Measurements from ENCODE around the gene TTC1.
A peak's percentile ranks its signal among the peaks of the same experiment; 100 is the strongest.
"Not testable (repeated sequence)": the region's sequence is repeated elsewhere in the genome, so short reads cannot be mapped to it uniquely, and the experiment has no call there.

Gene TTC1, protein sequence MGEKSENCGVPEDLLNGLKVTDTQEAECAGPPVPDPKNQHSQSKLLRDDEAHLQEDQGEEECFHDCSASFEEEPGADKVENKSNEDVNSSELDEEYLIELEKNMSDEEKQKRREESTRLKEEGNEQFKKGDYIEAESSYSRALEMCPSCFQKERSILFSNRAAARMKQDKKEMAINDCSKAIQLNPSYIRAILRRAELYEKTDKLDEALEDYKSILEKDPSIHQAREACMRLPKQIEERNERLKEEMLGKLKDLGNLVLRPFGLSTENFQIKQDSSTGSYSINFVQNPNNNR
- 73.1 to 120 reads per million in 2 experiments for total RNA-seq

DNA sequence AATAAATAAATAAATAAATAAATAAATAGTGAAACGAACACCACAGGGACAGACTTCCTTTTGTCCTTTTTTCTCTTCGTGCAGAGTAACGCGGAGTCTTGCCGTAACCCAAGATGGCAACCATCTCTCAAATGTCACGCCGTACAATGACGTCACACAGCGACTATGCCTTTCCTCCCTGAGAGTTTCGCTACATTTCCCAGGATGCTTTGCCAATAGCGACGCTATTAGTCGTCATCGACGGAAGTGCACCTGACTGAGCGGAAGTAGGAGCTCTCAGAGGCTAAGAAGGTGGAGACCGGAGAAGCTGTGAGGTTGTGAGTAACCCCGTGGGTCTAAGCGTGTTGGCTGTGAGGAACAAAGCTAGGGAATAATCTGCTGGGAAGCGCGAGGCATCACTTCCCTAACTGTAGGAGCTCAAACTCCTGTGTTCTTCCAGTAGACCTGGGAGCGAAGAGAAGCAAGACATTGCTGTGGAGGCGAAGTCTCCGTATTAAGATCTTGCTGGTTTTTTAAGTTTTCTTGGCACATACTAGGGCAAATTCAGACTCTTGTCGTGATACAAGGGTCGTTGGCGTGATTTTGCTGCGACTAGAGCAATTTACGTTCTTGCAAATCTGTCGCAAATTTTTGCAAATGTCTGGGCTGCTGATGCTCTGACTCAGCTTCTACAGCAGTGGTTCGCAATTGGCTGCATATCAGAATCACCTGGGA lies at the start of gene TTC1:
TSS of gene TTC1 (plus strand) at position 263 of the 714 bp plus-strand sequence. CDS start 1,390 bp downstream, outside the sequence.
- DNase-seq (ENCODE audit: low read depth) = peak; percentile 92

- no peak for DNase-seq (ENCODE audit: low read depth)
These were observed 47.5 kb upstream of the TTC1 start for GRCh38 chr5:159961176-159962160.

GRCh38 chr5:159962214-159962613 lies 46.7 kb upstream of the TTC1 start:
- no peak for DNase-seq (ENCODE audit: low read depth)

- no peak for DNase-seq (ENCODE audit: low read depth)
These were observed 45.0 kb upstream of the TTC1 start for GRCh38 chr5:159963935-159964334.

DNA sequence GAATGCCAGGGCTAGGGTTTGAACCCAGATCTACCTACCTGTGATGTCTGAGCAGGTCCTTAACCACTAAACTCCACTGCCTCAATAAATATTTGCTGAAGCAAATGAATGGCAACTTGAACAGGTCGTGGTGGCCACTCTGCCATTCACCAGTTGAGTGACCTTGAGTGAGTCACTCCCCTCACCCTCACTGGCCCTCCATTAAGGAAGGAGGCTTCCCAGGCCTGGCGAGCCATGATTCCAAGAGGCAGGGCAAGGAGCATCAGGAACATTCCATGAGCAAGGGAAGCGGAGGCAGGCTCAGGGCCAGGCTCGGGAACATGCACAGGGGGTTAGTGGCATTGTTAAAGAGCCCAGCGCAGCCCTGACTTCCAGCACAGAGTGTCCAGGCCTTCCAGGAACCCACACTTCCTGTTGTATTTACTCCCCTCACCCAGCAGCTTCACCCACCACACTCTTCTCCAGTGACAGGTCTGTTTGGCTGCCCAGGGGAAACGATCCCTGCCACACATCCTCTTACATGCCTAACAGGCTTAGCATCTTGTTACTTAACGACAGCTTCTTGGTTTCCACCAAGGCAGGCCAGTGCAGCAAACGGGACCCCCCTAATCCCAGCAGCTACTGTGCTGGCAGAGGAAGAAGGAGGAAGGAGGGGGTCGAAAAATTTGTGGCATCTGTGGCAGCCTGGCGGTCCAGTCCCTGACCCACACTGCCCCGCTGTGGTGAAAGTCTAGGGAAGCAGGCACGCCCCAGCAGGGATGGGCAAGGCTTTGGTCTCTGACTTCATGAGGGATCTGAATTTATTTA lies 43.7 kb upstream of the TTC1 start:
- DNase-seq (ENCODE audit: low read depth) = no peak

DNA sequence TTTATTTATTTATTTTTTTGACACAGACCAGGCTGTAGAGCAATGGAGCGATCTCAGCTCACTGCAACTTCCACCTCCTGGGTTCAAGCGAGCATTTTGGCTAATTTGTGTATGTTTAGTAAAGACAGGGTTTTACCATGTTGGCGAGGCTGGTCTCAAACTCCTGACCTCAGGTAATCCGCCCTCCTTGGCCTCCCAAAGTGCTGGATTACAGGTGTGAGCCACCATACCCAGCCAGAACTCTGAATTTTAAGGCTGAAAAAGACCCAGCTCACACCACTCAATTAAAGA lies 43.2 kb upstream of the TTC1 start:
- not testable (repeated sequence) for DNase-seq (ENCODE audit: low read depth)

DNA sequence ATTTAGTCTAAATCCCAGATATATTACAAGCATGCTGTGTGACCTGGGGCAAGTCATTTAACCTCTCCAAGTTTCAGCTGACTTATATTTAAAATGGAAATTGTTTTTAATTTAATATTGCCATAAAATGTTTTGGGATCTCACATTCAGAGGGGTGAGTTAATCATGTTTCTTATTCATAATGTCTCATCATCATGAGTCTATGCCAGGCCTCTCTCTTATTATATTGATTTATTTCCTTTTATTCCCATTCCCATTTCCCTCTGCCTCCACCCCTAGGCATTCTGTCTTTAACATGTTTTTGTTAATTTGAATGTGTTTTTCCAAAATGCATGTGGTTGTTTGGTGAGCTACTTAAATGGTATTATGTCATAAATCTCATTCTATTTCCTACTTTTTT lies 39.0 kb upstream of the TTC1 start:
- DNase-seq (ENCODE audit: low read depth) = no peak

DNA sequence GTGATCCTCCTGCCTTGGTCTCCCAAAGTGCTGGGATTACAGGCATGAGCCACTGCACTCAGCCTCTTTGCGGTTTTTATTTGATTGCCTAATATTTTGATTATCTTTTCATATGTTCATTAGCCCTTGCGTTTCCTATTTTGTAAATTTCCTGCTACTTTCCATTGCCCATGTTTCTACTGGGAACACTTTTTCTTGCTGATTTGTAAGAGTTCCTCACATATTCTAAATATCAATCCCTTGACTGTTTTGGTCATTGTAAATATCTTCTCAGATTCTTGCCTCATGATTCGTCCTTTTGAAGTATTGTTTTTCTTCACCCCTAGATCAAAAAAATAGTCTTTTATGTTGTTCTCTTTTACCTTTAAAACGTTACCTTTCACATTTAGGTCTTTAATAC lies 37.9 kb upstream of the TTC1 start:
- DNase-seq (ENCODE audit: low read depth) = no peak

GRCh38 chr5:159971514-159971913 lies 37.4 kb upstream of the TTC1 start:
- no peak for DNase-seq (ENCODE audit: low read depth)

DNA sequence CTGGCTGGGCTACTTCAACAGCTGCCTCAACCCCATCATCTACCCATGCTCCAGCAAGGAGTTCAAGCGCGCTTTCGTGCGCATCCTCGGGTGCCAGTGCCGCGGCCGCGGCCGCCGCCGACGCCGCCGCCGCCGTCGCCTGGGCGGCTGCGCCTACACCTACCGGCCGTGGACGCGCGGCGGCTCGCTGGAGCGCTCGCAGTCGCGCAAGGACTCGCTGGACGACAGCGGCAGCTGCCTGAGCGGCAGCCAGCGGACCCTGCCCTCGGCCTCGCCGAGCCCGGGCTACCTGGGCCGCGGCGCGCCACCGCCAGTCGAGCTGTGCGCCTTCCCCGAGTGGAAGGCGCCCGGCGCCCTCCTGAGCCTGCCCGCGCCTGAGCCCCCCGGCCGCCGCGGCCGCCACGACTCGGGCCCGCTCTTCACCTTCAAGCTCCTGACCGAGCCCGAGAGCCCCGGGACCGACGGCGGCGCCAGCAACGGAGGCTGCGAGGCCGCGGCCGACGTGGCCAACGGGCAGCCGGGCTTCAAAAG lies 36.9 kb upstream of the TTC1 start:
- DNase-seq (ENCODE audit: low read depth) = no peak

- DNase-seq (ENCODE audit: low read depth) = no peak
These were observed 36.2 kb upstream of the TTC1 start for GRCh38 chr5:159972538-159973362.

- no peak for DNase-seq (ENCODE audit: low read depth)
These were observed 33.4 kb upstream of the TTC1 start for GRCh38 chr5:159975462-159976019.

DNA sequence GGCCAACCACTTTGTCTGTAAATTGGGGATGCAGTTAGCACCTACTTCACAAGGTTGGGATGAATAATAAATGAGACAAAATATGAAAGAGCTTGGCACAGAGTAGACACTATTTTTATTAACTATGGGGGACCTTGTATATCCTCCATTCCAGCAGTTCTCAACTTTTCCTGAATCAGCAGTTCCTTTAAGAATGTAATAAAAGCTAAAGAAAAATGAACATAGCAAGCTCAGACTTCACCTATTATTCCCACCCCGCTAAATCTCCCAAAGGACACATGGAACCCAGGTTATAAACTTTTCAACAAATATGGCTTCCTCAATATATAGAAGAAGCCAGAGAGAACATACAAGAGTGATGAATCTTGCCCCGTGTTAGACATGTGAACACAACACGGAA lies 32.0 kb upstream of the TTC1 start:
- no peak for DNase-seq (ENCODE audit: low read depth)

DNA sequence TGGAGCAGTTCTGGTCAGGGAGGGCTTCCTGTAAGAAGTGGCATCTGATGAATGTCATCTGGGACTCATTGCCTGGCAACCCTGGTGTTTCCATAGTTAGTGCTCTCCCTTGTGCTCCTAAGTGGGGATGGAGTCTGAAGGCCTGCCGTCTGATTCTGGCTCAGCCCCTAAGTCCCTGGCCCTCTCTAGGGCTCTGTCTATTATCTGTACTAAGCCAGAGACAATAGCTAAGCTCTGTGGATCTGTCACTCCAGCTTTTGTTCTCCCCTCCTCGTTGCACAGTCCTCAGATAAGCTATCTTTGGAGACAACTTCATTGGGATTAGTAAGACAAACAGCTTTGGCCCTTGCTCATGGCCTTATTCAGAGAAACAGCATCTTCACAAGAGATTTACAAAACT lies 30.6 kb upstream of the TTC1 start:
- no peak for DNase-seq (ENCODE audit: low read depth)

DNA sequence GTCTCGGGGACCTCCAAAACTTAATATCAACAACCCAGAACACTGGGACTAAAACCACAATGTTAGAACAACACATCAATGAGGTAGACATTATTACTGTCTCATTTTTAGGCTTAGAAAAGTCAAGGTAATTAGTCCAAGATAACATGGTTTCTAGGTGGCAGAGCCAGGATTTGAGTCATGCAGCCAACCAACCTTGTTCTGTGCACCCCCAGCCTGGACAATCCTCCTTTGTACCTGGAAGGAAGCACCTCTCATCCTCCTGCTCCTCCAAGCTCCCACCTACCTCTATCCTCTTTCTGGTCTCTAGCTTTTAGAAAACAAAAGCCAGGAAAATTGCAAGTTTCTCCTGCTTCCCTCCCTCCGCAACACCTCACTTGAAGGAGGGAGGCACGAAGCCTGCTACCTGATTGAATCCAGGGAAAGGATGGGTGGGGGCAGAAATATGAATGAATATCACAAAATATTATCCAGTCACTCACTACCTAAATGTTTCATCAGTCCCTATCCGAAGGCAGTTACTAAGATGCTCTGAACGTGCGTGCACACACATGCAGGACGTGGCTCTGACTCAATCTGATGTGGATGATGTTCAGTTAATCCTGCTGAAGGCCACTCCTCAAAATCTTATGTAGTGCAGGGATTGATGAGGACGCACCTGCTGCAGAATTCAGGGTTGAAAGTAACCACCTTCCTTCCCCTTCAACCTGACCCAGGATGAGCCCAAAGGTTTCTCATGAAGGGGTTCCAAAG lies 26.3 kb upstream of the TTC1 start:
- no peak for DNase-seq (ENCODE audit: low read depth)

DNA sequence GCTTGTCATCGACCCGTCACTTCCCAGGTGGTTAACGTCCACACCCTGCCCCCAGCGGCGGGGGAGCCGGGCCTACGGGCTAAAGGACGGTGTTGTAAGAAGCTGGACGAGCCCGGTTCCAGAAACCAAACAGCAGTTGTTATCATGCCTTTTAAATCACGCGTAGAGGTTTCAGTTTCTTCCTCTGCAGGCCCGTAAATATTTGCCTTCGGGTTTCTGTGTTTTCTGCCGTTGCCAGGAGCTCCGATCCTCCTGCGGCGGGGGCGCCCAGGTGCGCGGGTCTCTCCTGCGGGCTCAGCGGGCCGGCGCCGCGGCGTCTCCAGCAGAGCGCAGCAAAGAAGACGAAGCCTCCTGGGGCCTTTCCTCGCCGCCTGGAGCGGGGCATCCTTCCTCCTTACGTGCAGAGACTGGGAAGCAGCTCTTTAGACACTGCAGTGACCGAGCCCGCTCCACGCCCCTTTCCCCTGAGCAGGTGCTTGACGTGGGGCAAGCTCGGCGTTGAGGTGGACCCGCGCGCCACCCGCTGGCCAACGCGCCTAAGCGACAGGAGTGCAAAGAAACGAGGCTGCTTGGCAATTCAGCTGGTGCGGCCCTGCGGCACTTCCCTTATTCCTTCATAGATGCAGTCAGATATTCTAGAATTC lies 21.8 kb upstream of the TTC1 start:
- peak; percentile 48 for DNase-seq (ENCODE audit: low read depth)

GRCh38 chr5:159990506-159990905 lies 18.4 kb upstream of the TTC1 start:
- DNase-seq (ENCODE audit: low read depth) = no peak

- no peak for DNase-seq (ENCODE audit: low read depth)
These were observed 16.4 kb upstream of the TTC1 start for GRCh38 chr5:159992566-159992965.

- no peak for DNase-seq (ENCODE audit: low read depth)
These were observed 15.7 kb upstream of the TTC1 start for GRCh38 chr5:159993194-159993593.
